Measurements from ENCODE around the gene RNASE9.

RNASE9 gene

GRCh38 chr14:20583142-20583541 lies 22.3 kb upstream of the RNASE9 start:
- no peaks in the 10 kb centered on the region for H3K79me2 ChIP-seq (ENCODE audit: insufficient read depth, low read length)
- no peaks in the 10 kb centered on the region for H4K20me1 ChIP-seq (ENCODE audit: insufficient read depth, low read length)
- TF ChIP-seq EZH2 (IDR thresholded peaks at IDR 0.05; ENCODE audit: borderline replicate concordance, low read depth, low read length, severe bottlenecking) = no peak
- TF ChIP-seq CTCF (IDR thresholded peaks at IDR 0.05; ENCODE audit: borderline replicate concordance, extremely low read depth, low read length, poor library complexity, severe bottlenecking) = no peak
- no peak overlapping the region for H3K4me3 ChIP-seq (ENCODE audit: low read depth in 1 of 2, low read length in 2 of 2)
- H3K4me1 ChIP-seq (ENCODE audit: insufficient read depth, low read length) = no peaks in the 10 kb centered on the region
- no peaks in the 10 kb centered on the region for H3K36me3 ChIP-seq (ENCODE audit: insufficient read depth, low read length)
- H2AFZ ChIP-seq (ENCODE audit: low read depth, low read length) = no peak overlapping the region
- ATAC-seq (ENCODE audit: insufficient read depth, low read depth) (no peak), DNase-seq (no peak)
- H3K27me3 ChIP-seq (ENCODE audit: insufficient read depth, low read length, poor library complexity) = peaks cover 20% of the 10 kb centered on the region
- H3K4me2 ChIP-seq (ENCODE audit: insufficient read depth, low read length) = no peak overlapping the region
- H3K9me3 ChIP-seq (ENCODE audit: insufficient read depth, low read length, severe bottlenecking) = no peaks in the 10 kb centered on the region
- no peak overlapping the region for H3K9ac ChIP-seq (ENCODE audit: low read depth, low read length)
- no peak overlapping the region for H3K27ac ChIP-seq (ENCODE audit: low read length)

GRCh38 chr14:20580242-20580641 lies 19.4 kb upstream of the RNASE9 start:
- no peaks in the 10 kb centered on the region for H3K36me3 ChIP-seq (ENCODE audit: insufficient read depth, low read length)
- no peaks in the 10 kb centered on the region for H3K4me1 ChIP-seq (ENCODE audit: insufficient read depth, low read length)
- H3K9ac ChIP-seq (ENCODE audit: low read depth, low read length) = no peak overlapping the region
- no peak overlapping the region for H3K4me3 ChIP-seq (ENCODE audit: low read depth in 1 of 2, low read length in 2 of 2)
- H3K9me3 ChIP-seq (ENCODE audit: insufficient read depth, low read length, severe bottlenecking) = no peaks in the 10 kb centered on the region
- H3K27me3 ChIP-seq (ENCODE audit: insufficient read depth, low read length, poor library complexity) = peaks cover 15% of the 10 kb centered on the region
- no peaks in the 10 kb centered on the region for H4K20me1 ChIP-seq (ENCODE audit: insufficient read depth, low read length)
- no peak for TF ChIP-seq CTCF (IDR thresholded peaks at IDR 0.05; ENCODE audit: borderline replicate concordance, extremely low read depth, low read length, poor library complexity, severe bottlenecking)
- no peak for TF ChIP-seq EZH2 (IDR thresholded peaks at IDR 0.05; ENCODE audit: borderline replicate concordance, low read depth, low read length, severe bottlenecking)
- no peak overlapping the region for H3K4me2 ChIP-seq (ENCODE audit: insufficient read depth, low read length)
- H2AFZ ChIP-seq (ENCODE audit: low read depth, low read length) = no peak overlapping the region
- DNase-seq = no peak
- no peak for ATAC-seq (ENCODE audit: insufficient read depth, low read depth)
- no peaks in the 10 kb centered on the region for H3K79me2 ChIP-seq (ENCODE audit: insufficient read depth, low read length)
- H3K27ac ChIP-seq (ENCODE audit: low read length) = no peak overlapping the region

- no peak for ATAC-seq (ENCODE audit: insufficient read depth, low read depth)
These were observed 18.1 kb upstream of the RNASE9 start for GRCh38 chr14:20578784-20579502.

More at GRCh38 chr14:20578784-20579502, 18.1 kb upstream of the RNASE9 start:
- TF ChIP-seq EZH2 (IDR thresholded peaks at IDR 0.05; ENCODE audit: borderline replicate concordance, low read depth, low read length, severe bottlenecking) (no peak), CTCF (IDR thresholded peaks at IDR 0.05; ENCODE audit: borderline replicate concordance, extremely low read depth, low read length, poor library complexity, severe bottlenecking) (no peak)
- Histone ChIP-seq H3K27ac (ENCODE audit: low read length) (no peak overlapping the region), H2AFZ (ENCODE audit: low read depth, low read length) (no peak overlapping the region), H3K36me3 (ENCODE audit: insufficient read depth, low read length) (no peaks in the 10 kb centered on the region), H3K9ac (ENCODE audit: low read depth, low read length) (no peak overlapping the region), H3K4me1 (ENCODE audit: insufficient read depth, low read length) (no peaks in the 10 kb centered on the region), H3K27me3 (ENCODE audit: insufficient read depth, low read length, poor library complexity) (peaks cover 10% of the 10 kb centered on the region), H3K4me3 (ENCODE audit: low read depth in 1 of 2, low read length in 2 of 2) (no peak overlapping the region), H3K79me2 (ENCODE audit: insufficient read depth, low read length) (no peaks in the 10 kb centered on the region), H4K20me1 (ENCODE audit: insufficient read depth, low read length) (no peaks in the 10 kb centered on the region), H3K4me2 (ENCODE audit: insufficient read depth, low read length) (no peak overlapping the region), H3K9me3 (ENCODE audit: insufficient read depth, low read length, severe bottlenecking) (no peaks in the 10 kb centered on the region)
- no peak for DNase-seq
